Measurements from ENCODE around the gene ADGRL1.
"Not testable (repeated sequence)": the region's sequence is repeated elsewhere in the genome, so short reads cannot be mapped to it uniquely, and the experiment has no call there.

Gene ADGRL1

GRCh38 chr19:14205452-14206287, at the start of gene ADGRL1:
TSS of gene ADGRL1 (minus strand) at chr19:14206169. CDS start at chr19:14183602, 22,567 bp downstream.
- not testable (repeated sequence) for DNase-seq

GRCh38 chr19:14255316-14255715, 49.3 kb upstream of the ADGRL1 start:
- DNase-seq, result not testable (repeated sequence)

- DNase-seq, result peak; percentile 21
These were observed 48.0 kb upstream of the ADGRL1 start for GRCh38 chr19:14253822-14254599.

- not testable (repeated sequence) for DNase-seq
These were observed 46.2 kb upstream of the ADGRL1 start for GRCh38 chr19:14252136-14252535.

- no peak for DNase-seq
These were observed 44.9 kb upstream of the ADGRL1 start for GRCh38 chr19:14250870-14251269.

GRCh38 chr19:14250315-14250714, 44.3 kb upstream of the ADGRL1 start:
- not testable (repeated sequence) for DNase-seq

- DNase-seq, result not testable (repeated sequence)
These were observed 43.9 kb upstream of the ADGRL1 start for GRCh38 chr19:14249891-14250290.

- DNase-seq, result peak; percentile 46
These were observed 43.2 kb upstream of the ADGRL1 start for GRCh38 chr19:14249012-14249754.

- peak; percentile 79 for DNase-seq
These were observed 42.6 kb upstream of the ADGRL1 start for GRCh38 chr19:14248578-14249011.

- peak; percentile 16 for DNase-seq
These were observed 41.8 kb upstream of the ADGRL1 start for GRCh38 chr19:14247548-14248471.

- not testable (repeated sequence) for DNase-seq
These were observed 41.2 kb upstream of the ADGRL1 start for GRCh38 chr19:14247205-14247547.

- not testable (repeated sequence) for DNase-seq
These were observed 38.4 kb upstream of the ADGRL1 start for GRCh38 chr19:14244393-14244792.

- not testable (repeated sequence) for DNase-seq
These were observed 37.7 kb upstream of the ADGRL1 start for GRCh38 chr19:14243718-14244117.

- DNase-seq, result no peak
These were observed 31.3 kb upstream of the ADGRL1 start for GRCh38 chr19:14237014-14237941.

GRCh38 chr19:14232945-14233344, 27.0 kb upstream of the ADGRL1 start:
- DNase-seq, result not testable (repeated sequence)

- DNase-seq, result peak; percentile 71
These were observed 22.6 kb upstream of the ADGRL1 start for GRCh38 chr19:14228446-14229071.

- DNase-seq, result peak; percentile 16
These were observed 20.5 kb upstream of the ADGRL1 start for GRCh38 chr19:14226498-14226897.

GRCh38 chr19:14222886-14223285, 16.9 kb upstream of the ADGRL1 start:
- DNase-seq, result no peak

GRCh38 chr19:14221345-14221744, 15.4 kb upstream of the ADGRL1 start:
- peak; percentile 34 for DNase-seq

- DNase-seq, result no peak
These were observed 12.8 kb upstream of the ADGRL1 start for GRCh38 chr19:14218620-14219330.

All from fibroblast of skin of right biceps (primary cell).